CD4-positive, alpha-beta T cell (primary cell): Measurements from ENCODE around the gene AZGP1. TPM values are rescaled to one million over a fixed set of nuclear protein-coding genes. Genes with fewer than 3 reads are reported as not detected.
"Not testable (repeated sequence)": the region's sequence is repeated elsewhere in the genome, so short reads cannot be mapped to it uniquely, and the experiment has no call there.

ENCODE experiments used
- ATAC-seq: fragments of 200-7000 bp; cut with Tn5 transposase; one replicate; pipeline ENCODE4 v1.10.0; 2022; ENCODE audit warnings: mild to moderate bottlenecking; ENCODE audit not compliant: poor library complexity
- CTCF ChIA-PET: fragments of 350-600 bp; sonication (Branson Sonifier 250); formaldehyde crosslinking; loops from one replicate; lab custom pipeline; 2021; ENCODE audit warnings: antibody characterized with exemption, inconsistent platforms; lab: Charles Lee
- POLR2A ChIA-PET: fragments of 350-600 bp; sonication (Branson Sonifier 250); formaldehyde crosslinking; loops from one replicate; lab custom pipeline; 2021; ENCODE audit warnings: antibody characterized with exemption, inconsistent platforms; lab: Charles Lee
- DNase-seq, 14 experiments: peaks; one replicate each; pipeline ENCODE4 v3.0.0-alpha.2; 2013 to 2020; ENCODE audit warnings: mixed read lengths in 2 of 14
- H3K27ac ChIP-seq, 2 donors: one replicate each; pipeline versions ENCODE4 v1.5.1 to v1.7.0; 2013; ENCODE audit warnings: low read length in 2 of 2, low read depth in 1 of 2, mild to moderate bottlenecking in 1 of 2
- H3K27me3 ChIP-seq, 2 experiments: 1 replicate in 1 of 2; 2 replicates in 1 of 2; pipeline versions ENCODE4 v1.6.1 to v1.7.0; 2013; ENCODE audit warnings: low read length in 2 of 2, control low read depth in 1 of 2, mild to moderate bottlenecking in 1 of 2, moderate library complexity in 1 of 2; ENCODE audit not compliant: insufficient read depth in 2 of 2, control insufficient read depth in 1 of 2
- H3K36me3 ChIP-seq: one replicate; pipeline ENCODE4 v1.6.1; 2013; ENCODE audit warnings: low read length, control low read depth; ENCODE audit not compliant: insufficient read depth
- H3K4me1 ChIP-seq: one replicate; pipeline ENCODE4 v1.6.1; 2013; ENCODE audit warnings: low read length, control low read depth; ENCODE audit not compliant: insufficient read depth
- H3K4me3 ChIP-seq: one replicate; pipeline ENCODE4 v1.5.1; 2013; ENCODE audit warnings: mild to moderate bottlenecking, low read length, moderate library complexity
- H3K9me3 ChIP-seq, 2 experiments: 1 replicate in 1 of 2; 2 replicates in 1 of 2; pipeline versions ENCODE4 v1.6.1 to v1.7.0; 2013; ENCODE audit warnings: low read length in 2 of 2, mild to moderate bottlenecking in 2 of 2, control low read depth in 1 of 2, moderate library complexity in 1 of 2; ENCODE audit not compliant: control insufficient read depth in 1 of 2, insufficient read depth in 1 of 2
- H3K27ac Mint-ChIP-seq: one replicate; pipeline ENCODE4 v1.8.0; 2020; ENCODE audit warnings: mixed read lengths
- H3K27me3 Mint-ChIP-seq: one replicate; pipeline ENCODE4 v1.8.0; 2021; ENCODE audit warnings: mixed read lengths
- H3K36me3 Mint-ChIP-seq: one replicate; pipeline ENCODE4 v1.8.0; 2021; ENCODE audit warnings: low read depth, mixed read lengths
- H3K4me1 Mint-ChIP-seq: one replicate; pipeline ENCODE4 v1.8.0; 2021; ENCODE audit warnings: low read depth, mixed read lengths
- H3K4me3 Mint-ChIP-seq: one replicate; pipeline ENCODE4 v1.8.0; 2020; ENCODE audit warnings: mild to moderate bottlenecking, mixed read lengths
- H3K9me3 Mint-ChIP-seq: one replicate; pipeline ENCODE4 v1.8.0; 2020; ENCODE audit warnings: mixed read lengths
- CTCF ChIP-seq: fragments of 200-600 bp; IDR thresholded peaks from one replicate; pipeline ENCODE4 v1.8.0; 2022; ENCODE audit warnings: antibody characterized with exemption, mild to moderate bottlenecking
- intact Hi-C, 2 experiments: fragments of 100-400 bp; cut with DNase I in 1 of 2; cut with micrococcal nuclease in 1 of 2; formaldehyde crosslinking; loops; one replicate each; pipeline versions ENCODE4 v1.15.1 to v1.9.0; 2023 to 2025; cut with DNase I, micrococcal nuclease
- total RNA-seq, 174 experiments: library from RNA in 2 of 174; stranded (reverse) in 2 of 174; gene quantifications; one replicate each; pipeline ENCODE4 v1.2.3 and lab custom pipeline; 2021 to 2026

The AZGP1 gene
- total RNA-seq, 2 experiments from 2014 or later: not detected

- H3K27me3 ChIP-seq, H3K4me3 ChIP-seq, POLR2A ChIA-PET, H3K36me3 Mint-ChIP-seq, H3K4me1 ChIP-seq, H3K4me1 Mint-ChIP-seq, H3K4me3 Mint-ChIP-seq, H3K27ac Mint-ChIP-seq, H3K36me3 ChIP-seq, H3K27ac ChIP-seq, H3K9me3 ChIP-seq, H3K9me3 Mint-ChIP-seq: not testable (repeated sequence)
- peak; percentile 76 for ATAC-seq
- peak; percentile 87 for TF ChIP-seq CTCF
- CTCF ChIA-PET: interaction anchor here (0.7 to 1.4 kb wide), 7 partner anchors 14 to 153 kb away, joined by 3 to 4 read pairs (median 3); no protein-coding TSS in a partner anchor
- intact Hi-C loops: loop anchor here (1.0 to 10.0 kb wide), 6 partner anchors 72 to 1307 kb away; partner anchors contain the start of genes CPSF4 (in 1 of the 2) and PTCD1 (in 1 of the 2)
- peak; percentile 48 to 76 (median 60) for DNase-seq
- peaks cover 13% of the 10 kb centered on the region for H3K27me3 Mint-ChIP-seq
Measured at GRCh38 chr7:99979814-99980225, 4.0 kb upstream of the AZGP1 start.

GRCh38 chr7:99976626-99977025 lies 795 bp upstream of the AZGP1 start:
- ChIA-PET CTCF (no interaction called here), POLR2A (no interaction called here)
- Histone ChIP-seq H3K27ac (no peak overlapping the region), H3K4me3 (no peak overlapping the region), H3K4me1 (peaks cover 6% of the 10 kb centered on the region), H3K36me3 (no peaks in the 10 kb centered on the region), H3K27me3 (peaks cover 4 to 6% of the 10 kb centered on the region in 2 experiments), H3K9me3 (no peaks in the 10 kb centered on the region)
- H3K27ac Mint-ChIP-seq: no peak overlapping the region
- no peak for TF ChIP-seq CTCF
- H3K4me1 Mint-ChIP-seq: peaks cover 9% of the 10 kb centered on the region
- no peaks in the 10 kb centered on the region for H3K36me3 Mint-ChIP-seq
- intact Hi-C loops: loop anchor here (5.0 kb wide), 3 partner anchors 76 to 431 kb away; no protein-coding TSS in a partner anchor
- ATAC-seq (no peak), DNase-seq (no peak)
- peaks cover 21% of the 10 kb centered on the region for H3K27me3 Mint-ChIP-seq
- H3K9me3 Mint-ChIP-seq: no peaks in the 10 kb centered on the region
- H3K4me3 Mint-ChIP-seq: no peak overlapping the region

GRCh38 chr7:99974681-99975080 lies 1.1 kb downstream of the AZGP1 start:
- ATAC-seq (no peak), DNase-seq (no peak)
- CTCF ChIA-PET: no interaction called here
- Mint-ChIP-seq H3K9me3 (no peaks in the 10 kb centered on the region), H3K4me1 (no peaks in the 10 kb centered on the region), H3K4me3 (no peak overlapping the region), H3K36me3 (no peaks in the 10 kb centered on the region), H3K27me3 (peaks cover 28% of the 10 kb centered on the region), H3K27ac (no peak overlapping the region)
- intact Hi-C loops: loop anchor here (5.0 kb wide), 3 partner anchors 78 to 433 kb away; no protein-coding TSS in a partner anchor
- H3K9me3 ChIP-seq: no peaks in the 10 kb centered on the region
- H3K4me1 ChIP-seq: peaks cover 2% of the 10 kb centered on the region
- H3K36me3 ChIP-seq: no peaks in the 10 kb centered on the region
- peaks cover 4 to 6% of the 10 kb centered on the region in 2 experiments for H3K27me3 ChIP-seq
- no peak overlapping the region for H3K27ac ChIP-seq
- H3K4me3 ChIP-seq: no peak overlapping the region
- no peak for TF ChIP-seq CTCF
- POLR2A ChIA-PET: no interaction called here

GRCh38 chr7:99973817-99974216 lies 2.0 kb downstream of the AZGP1 start:
- H3K4me3 Mint-ChIP-seq, intact Hi-C loops, H3K36me3 Mint-ChIP-seq, DNase-seq, CTCF ChIA-PET, H3K4me1 ChIP-seq, ATAC-seq, H3K4me1 Mint-ChIP-seq, H3K27ac Mint-ChIP-seq, POLR2A ChIA-PET, H3K9me3 ChIP-seq, H3K27ac ChIP-seq, H3K27me3 ChIP-seq, H3K36me3 ChIP-seq, H3K9me3 Mint-ChIP-seq, H3K4me3 ChIP-seq: not testable (repeated sequence)
- H3K27me3 Mint-ChIP-seq: peaks cover 28% of the 10 kb centered on the region
